GM18867 (cell line): Measurements from ENCODE around the gene LRRC32.

Experiments used
- ATAC-seq: cut with Tn5 transposase; IDR thresholded peaks from one replicate; pipeline ENCODE4 v1.9.1; 2021; ENCODE audit warnings: mild to moderate bottlenecking, moderate library complexity; ENCODE audit not compliant: unreplicated experiment

LRRC32 gene

DNA sequence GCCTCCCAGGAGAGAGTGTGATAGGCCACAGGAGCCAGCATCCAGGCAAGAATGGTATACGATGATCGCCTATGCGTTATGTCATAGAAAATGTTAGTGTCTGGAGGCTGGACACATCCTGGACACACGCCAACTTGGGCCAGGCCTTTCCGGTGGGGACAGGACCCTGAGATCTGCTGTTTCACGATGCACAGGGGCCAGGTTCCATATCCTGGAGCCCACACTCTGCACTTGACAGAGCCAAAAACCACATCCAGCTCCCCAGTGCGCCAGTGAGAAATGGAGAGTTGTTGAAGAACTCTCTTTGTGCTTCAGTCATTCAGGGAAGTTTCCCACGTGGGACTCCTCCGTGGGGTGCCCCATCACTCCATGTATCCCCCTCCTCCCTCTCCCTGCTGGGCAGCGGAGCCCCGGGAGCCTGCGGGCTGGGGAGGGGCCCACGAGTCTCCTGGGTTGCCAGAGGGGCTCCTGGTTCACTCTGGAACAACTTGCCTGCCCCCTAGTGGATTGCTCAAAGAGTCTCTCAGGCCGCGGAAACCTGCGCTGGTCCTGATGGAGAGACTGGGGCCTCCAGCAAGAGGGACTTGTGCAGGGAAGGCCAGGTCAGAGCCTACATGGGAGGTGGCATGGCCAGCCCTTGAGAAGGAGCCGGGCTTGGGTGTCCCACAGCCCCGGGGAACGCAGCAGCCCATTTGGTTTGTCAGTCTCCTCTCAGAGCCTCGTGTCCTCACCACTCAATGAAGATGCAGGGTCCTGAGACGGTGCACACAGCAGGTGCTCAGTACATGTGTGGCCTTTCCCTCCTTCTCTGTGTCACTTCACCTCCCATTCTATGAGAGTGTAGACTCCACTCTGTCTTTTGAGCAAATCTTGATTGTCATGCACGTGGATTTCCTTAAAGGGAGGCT, 10.2 kb upstream of the LRRC32 start:
- ATAC-seq, result peak; percentile 56

DNA sequence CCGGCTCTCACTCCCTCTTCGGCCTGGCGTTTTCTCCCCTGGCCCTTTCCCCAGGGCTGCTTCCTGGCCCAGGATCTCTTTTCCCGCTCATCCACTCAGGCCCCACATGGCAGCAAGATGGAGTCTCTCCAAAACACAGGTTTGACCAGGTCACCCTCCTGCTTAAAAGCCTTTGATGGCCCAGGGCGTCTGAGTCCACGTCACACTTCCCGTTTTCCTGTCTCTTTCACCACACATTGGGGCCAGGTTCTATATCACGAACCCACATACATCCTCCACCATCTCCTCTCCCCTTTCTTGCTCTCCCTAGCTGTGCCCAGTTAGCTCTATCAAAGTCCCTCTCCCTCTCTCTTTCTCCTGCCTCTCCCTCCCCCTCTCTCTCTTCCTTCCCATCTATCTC, 7.8 kb upstream of the LRRC32 start:
- no peak for ATAC-seq

DNA sequence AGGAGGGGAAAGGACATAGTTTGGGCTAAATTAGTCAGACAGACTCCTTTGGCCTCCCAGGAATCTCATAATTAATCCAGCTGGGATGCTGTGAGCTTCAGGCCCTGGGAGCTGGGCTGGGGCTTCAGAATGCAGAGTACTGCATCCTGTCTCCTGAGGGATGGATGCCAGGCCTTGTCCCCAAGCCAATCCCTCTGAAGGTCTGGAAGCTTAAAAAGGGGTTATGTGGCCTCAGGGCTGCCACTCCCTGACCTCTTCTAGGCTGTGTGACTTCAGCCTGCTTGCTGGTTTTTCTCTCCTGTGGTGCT, 6.9 kb upstream of the LRRC32 start:
- no peak for ATAC-seq

DNA sequence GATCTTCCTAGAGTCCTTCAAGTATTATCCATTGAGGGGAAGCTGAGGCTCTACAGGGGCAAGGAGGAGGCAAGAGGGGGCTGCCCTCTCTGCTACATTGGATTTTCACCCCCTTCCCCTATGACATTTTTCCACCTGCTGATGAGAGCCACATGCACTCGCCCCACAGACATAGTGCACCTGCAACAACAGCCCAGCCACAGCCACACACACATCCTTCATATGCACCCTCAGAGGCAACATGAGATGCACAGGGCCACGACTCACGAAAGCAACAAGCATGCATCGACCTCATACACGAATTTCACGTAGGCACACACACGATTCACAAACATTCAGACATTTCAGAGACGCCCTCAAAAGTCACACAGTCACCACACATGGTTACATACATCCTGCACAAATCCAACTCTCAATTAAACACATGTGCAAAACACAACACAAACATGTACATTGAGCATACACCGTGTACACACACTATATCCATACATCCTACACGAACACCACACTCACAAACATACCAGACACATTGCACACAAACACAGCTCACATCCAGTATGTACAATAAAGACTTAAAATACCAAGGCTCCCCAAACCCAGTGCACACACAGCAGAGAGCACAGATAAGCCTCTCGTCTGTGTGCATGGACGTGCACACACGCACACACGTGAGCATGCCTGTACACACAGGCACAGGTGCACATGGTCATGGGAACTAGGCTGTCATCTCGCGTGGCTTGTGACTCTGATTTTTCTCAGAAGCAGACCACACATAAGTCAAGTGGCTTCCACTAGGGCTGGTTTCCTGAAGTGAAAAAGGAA, 6.3 kb upstream of the LRRC32 start:
- no peak for ATAC-seq

DNA sequence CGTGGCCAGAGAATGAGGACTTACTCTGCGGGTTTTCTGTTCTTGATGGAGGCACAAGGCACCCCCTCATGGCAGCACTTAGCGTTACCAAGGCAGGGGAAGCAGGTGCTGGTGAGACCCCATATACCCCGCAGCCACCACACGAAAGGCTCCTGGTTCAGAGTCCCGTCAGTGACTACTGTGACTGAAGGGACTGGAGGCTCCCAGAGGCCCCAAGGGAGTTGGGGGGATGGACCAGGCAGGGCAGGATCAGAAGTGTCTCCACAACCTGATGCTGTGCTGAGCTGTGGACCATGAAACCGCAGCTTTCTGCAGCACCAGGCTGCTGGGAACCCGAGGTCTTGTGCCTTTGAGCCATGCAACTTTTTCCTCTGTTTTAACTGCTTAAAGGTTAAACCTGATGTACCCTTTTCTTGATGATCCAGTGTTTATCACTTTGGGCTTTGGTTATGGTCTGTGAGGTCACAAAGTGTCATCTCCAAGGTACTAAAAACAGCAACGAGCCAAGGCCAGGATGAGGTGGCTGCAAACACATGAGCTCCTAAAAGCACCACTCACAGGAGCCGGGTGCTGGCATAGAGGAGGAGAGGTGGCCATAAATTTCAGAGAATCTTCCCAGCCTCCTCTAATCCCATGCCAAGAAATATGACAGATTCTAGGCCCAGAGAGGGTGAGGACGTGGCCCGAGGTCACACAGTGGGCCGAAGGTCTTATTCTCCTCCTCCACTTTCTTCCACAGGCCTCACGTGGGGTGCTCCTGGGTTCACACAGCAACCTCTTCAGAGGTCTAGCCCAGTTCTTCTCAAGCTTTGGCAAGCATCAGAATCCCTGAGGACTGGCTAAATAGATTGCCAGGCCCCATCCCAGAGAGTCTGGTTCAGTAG, 4.2 kb upstream of the LRRC32 start:
- ATAC-seq, result no peak

DNA sequence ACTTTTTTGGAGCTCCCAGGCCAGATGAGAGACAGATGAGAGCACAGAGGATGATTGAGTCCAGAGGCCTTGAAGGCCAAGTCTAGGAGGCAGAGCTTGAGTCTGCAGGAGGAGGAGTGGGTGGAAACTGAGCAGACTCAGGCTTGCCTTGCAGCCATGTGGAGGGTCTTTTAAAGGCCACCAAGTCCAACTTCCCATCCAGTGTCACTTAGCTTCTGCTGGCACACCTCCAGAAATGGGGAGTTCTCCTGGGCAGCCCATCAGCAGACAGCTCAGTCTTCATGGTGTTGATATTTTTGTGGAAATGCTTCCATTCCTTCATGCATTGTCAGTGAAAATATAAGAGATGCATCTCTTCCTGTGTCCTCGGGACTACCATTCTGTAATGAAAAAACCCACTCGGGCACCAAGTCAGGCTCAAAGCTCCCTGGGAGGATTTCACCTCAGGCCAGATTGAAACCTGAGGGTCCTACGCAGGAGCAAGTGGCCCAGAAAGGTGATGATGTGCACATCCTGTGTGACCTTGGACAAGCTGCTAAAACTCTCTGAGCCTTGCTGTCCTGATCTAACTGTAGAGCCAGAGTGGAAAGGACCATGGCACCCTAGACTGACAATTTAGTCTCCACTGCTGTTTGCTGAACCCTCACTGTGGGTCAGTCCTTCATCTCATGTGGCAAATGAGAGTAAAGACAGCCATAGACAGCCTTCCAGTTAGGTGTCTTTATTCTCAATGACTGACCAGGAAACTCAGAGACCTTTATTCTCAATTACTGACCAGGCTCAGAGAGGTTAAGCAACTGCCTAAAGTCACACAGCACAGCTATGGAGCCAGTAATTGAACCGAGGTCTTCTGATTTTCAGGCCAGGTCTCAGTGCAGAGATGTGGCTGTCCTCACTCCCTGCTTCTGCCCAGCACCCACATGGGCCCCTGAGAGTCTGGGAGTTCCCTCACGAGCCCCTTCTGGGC, 2.9 kb upstream of the LRRC32 start:
- ATAC-seq, result no peak

DNA sequence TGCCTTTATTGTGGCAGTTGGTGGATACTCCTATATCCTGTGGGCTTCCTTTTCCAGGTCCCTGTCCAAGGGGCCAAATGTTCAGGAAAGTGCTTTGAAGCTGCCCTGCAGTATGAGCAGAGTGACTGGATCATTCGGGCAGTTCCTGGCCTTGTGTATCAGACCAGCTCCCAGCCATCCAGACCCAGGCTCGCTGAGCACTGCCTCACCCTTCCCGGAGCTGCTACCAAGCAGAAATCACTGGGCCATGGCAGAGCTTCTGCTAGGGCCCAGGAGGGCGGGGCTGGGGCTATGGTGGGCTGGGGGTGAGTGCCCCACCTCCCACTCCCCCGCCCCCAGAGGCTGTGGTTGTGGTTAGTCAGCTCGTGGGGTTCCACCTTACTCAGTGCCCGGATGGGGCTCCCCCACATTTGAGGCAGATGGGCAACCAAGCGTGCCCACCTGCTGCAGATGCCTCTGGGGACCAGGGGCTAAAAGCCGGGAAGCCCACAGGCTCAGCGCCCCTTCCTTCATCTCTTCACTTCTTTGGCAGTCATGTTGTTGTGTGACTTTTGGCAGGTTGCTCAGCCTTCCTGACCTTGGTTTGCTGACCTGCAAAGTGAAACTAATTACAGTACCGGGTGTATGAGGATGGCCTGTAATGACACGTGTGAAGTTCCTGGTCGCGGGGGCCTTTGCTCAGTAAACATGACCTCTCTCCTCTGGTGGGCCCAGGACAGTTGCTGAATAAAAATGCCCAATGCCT, 2.1 kb upstream of the LRRC32 start:
- ATAC-seq, result peak; percentile 64

DNA sequence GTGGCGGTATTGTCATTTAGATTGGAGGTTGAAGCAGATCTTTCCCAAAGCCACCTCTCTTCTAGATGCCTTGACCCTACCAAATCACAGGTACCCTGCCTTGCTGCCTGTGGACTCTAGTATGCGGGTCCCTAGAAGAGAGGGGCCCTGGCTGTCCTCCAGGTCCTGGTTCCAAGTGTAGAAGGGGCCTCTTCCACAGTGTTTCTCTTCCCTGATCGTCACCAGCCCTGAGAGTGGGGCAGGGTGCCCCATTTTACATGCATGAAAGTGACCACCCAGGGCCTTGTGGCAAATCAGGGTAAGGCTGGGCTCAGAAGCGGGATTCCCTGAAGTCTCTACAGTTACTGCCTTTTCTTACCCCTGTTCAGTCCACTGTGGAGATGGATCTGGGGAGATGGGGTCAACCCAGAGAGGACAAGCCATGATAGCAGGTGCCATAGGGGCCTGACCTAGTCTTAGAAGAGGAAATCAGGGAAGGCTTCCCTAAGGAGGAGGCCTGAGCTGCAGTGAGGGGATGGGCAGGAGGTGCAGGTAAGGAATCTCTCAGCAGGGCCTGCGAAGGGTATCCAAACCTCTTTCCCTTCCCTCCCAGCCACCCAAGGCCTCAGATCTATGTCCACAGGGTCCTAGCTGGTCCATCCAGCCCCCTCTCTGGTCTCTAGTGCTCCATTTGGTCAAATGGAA, 1.2 kb upstream of the LRRC32 start:
- no peak for ATAC-seq

DNA sequence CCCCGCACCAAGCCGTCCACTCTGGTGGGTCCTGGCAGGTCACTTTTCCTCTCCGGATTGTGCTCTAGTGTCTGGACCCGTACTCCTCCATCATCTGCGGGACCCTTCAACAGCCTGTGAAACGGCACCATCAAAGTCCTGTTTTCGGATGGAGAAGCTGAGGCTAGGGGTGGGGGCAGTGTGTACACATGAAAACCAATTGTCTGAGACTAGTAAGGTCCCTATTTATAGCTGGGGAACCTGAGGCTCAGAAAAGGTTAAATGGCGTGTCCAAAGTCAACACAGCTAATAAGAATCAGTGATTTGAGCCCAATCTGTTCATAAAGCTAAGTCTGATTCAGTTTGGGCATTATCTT, 668 bp upstream of the LRRC32 start:
- ATAC-seq, result no peak

DNA sequence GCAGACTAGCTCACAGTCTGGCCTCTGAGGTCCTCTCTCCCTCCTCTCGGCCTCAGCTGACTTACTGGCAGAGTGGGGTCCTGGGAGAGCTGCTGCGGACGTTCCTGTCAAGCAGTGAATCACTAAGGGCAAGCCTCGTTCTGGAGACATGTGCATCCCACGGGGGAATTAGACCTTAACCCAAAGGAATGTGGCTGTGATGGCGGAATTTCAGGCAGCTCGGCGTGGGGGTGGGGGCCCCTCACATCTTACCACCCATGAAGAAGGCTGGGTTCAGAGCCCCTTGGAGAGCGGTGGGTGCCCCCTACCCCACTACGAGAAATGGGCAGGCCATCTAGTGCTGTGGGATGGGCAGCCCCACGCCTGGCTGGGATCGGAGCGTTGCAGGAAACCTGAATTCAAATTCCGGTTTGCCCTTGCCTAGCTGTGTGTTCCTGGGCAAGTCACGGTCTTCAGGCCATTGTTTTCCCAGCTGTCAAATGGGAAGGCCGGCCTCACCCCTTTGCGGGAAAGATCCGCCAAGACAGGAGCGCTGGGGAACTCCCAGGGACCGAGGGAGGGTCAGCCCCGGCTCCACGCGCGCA, 554 bp downstream of the LRRC32 start:
- no peak for ATAC-seq

DNA sequence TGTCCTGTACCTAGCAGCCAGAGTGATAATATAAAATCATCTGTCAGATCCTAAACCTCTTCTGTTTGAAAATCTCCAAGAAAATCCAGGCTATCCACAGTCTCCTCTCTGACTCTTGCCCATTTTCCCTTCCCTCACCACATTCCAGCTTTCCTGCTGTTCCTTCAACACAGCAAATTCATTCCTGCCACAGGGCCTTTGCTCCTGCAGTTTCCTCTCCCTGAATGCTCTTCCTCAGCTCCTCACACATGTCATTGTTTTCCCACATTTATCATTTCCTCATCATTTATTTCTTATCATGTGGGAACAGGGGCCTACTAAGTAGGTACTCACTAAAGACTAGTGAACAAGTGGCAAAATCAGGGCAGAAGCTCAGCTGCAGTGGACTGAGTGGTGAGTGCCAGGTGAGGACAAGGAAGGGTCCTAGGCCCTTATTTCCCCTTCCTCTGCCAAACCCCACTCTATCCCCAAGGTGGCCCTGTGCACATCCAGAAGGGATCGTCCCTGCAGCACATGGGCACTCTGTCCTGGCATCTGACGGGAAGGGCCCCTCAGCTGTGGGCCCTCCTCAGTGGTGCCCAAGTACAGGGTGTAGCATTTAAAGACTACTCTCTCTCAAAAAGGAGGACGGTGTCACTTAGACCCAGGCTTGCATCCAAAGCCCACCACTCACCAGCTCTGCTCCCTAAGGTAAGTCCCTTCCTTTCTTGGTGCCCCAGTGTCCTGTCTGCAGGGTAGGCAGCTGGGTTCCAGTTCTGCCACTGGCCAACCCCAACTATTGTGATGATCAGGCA, 2.0 kb downstream of the LRRC32 start:
- ATAC-seq, result no peak

DNA sequence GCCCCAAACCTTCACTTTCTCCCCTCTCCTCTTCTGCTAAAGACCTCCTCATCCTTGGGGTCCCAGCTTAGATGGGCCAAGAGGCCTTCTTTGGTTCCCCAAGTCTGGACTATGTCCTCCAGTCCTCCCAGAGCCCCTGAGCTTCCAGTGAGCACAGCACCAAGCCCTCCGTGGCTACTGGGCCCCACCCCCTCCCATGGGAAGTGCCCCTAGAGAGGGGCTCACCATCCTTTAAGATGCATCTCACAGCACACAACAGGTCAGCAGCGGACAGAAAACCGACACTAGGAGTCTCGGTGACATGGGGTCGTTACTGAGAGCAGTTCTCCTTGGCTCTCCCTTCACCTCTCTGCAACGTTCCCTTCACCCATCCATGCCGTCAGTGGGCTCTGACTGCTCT, 2.7 kb downstream of the LRRC32 start:
- no peak for ATAC-seq

DNA sequence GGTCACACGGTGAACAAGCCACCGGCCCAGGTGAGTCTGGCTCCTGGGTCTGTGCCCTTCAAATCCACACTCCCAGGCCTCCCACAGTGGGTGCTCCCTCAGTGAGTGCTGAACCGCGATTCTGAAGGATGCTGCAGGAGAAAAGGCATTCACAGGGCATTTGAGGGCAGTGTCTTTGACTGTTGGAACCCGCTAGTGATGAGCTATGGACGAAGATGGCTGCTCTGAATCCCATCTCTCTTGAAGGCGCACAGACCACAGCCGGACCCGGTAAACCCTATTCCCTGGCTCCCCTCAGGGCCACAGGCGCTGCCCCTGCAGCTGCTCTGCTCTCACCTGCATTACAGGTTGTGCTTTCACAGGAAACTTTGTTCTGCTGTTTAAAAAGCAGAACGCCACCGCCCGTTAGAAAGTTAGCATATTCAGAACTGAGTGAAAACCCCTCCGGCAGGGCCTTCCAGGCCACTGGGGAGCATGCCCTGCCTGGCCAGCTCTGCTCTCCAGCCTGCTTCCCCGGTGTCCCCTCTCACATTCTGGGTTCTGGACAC, 3.2 kb downstream of the LRRC32 start:
- no peak for ATAC-seq

DNA sequence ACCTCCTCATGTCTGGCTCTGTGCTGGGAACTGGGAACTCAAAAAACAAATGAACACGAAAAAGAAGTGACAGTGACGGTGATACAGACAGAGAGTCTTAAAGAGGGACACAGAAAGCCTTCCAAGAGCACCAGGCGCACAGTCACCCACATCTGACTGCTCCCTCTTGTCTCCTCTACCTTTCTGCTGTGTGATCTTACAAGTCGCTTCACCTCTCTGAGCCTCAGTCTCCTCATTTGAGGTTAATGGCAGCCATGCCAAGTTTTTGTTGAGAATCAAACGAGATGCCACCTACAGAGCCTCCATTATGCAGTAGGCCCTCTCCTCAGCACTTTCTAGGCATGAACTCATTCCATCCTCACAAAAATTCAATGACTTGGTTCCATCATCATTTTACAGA, 3.7 kb downstream of the LRRC32 start:
- no peak for ATAC-seq

DNA sequence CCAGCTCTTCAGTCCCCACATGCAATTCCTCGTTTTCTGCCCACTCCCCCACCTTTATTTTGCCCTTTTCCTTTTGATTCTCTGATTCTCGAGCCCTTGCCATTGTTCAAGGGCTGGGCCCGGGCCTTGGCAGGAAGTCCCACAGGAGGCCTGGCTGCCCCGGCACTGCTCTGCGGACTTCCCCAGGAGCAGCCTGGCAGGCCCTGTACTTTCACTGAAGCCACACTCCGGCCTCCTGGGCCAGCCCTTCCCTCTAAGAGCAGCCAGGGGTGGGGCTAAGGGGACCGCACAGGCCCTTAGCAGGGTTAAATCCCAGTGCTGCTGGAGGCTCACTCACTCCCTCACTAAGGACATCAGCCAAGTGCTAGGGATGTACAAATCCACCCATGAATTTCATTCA, 4.1 kb downstream of the LRRC32 start:
- peak; percentile 48 for ATAC-seq

DNA sequence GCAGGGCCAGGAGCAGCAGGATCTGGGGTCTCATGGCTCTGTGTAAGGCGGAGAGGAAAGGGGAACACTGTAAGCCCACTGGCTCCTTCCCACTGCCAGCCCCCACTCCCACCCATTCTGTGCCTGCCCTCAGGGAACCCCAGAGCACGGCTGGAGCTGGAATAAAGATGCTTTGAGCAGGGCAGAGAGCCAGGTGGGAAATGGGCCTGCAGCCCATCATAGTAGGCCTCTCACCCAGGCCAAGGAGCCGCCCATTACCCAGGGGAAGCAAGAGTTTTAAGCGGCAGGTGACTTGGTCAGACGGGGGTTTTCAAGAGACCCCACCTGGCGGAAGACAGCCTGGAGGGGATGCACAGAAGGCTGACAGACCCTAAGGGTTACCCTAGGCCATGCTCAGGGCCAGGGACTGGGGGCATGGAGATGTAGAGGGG, 4.6 kb downstream of the LRRC32 start:
- ATAC-seq, result no peak

DNA sequence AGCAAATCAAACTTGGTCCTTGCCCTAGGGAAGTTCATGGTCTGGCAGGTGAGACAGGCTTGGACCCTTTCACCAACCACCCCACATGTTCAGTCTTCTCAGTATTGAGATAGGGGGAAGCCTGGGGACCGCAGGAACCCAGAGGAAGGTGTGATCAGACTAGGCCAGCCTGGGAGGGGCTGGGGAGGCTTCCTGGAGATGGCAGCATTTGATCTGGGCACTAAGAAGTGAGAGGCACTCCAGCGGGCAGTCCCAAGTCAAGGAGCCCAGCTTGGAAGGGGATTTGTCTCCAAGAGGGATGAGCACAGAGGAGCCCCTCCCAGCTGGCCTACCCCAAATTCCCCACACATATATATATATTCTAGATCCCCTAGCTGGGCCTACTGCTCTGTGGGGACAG, 5.4 kb downstream of the LRRC32 start:
- ATAC-seq, result no peak
